Coronary artery (tissue), 2 donors: ENCODE measurements around the gene CYP4X1.
"Not testable (repeated sequence)": the region's sequence is repeated elsewhere in the genome, so short reads cannot be mapped to it uniquely, and the experiment has no call there.

Source experiments
- DNase-seq: peaks from one replicate; pipeline ENCODE4 v3.0.0-alpha.2; 2017; ENCODE audit warnings: low spot score
- H3K27ac ChIP-seq, 2 donors: fragments of 200-600 bp; sonication (generic); one replicate each; pipeline ENCODE4 v1.5.1; 2016 to 2019
- H3K4me3 ChIP-seq: fragments of 200-600 bp; sonication (generic); 2 replicates; pipeline ENCODE4 v1.5.1; 2016; ENCODE audit warnings: mild to moderate bottlenecking, moderate library complexity
- TF ChIP-seq, protein P1 (sequence below): fragments of 200-600 bp; sonication (generic); IDR thresholded peaks from one replicate; pipeline ENCODE4 v1.5.1; 2019; ENCODE audit warnings: antibody characterized with exemption

CYP4X1 gene

DNA sequence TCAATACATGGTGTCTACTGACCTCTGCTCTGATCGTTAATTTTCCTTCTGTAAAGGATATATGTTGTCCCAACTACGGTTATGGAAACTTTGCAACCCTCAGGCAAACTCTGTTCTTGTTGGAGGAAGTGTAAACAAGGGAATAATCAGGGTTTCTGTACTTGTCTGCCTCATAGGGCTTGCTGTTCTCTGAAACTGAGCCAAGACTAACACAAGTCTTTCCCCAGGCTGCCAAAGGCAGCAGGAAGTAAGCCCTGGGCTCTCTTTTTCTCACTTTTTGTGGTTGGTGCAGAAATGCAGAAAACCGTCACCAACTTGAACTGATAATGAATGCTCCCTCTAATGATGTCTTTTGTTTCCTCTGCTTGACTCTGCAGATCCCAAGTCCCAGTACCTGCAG lies 7.6 kb downstream of the CYP4X1 start:
- TF ChIP-seq, protein P1, sequence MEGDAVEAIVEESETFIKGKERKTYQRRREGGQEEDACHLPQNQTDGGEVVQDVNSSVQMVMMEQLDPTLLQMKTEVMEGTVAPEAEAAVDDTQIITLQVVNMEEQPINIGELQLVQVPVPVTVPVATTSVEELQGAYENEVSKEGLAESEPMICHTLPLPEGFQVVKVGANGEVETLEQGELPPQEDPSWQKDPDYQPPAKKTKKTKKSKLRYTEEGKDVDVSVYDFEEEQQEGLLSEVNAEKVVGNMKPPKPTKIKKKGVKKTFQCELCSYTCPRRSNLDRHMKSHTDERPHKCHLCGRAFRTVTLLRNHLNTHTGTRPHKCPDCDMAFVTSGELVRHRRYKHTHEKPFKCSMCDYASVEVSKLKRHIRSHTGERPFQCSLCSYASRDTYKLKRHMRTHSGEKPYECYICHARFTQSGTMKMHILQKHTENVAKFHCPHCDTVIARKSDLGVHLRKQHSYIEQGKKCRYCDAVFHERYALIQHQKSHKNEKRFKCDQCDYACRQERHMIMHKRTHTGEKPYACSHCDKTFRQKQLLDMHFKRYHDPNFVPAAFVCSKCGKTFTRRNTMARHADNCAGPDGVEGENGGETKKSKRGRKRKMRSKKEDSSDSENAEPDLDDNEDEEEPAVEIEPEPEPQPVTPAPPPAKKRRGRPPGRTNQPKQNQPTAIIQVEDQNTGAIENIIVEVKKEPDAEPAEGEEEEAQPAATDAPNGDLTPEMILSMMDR = no peak
- Histone ChIP-seq H3K27ac (peak overlapping the region; percentile 67 to 84), H3K4me3 (peak overlapping the region; percentile 32)
- no peak for DNase-seq

DNA sequence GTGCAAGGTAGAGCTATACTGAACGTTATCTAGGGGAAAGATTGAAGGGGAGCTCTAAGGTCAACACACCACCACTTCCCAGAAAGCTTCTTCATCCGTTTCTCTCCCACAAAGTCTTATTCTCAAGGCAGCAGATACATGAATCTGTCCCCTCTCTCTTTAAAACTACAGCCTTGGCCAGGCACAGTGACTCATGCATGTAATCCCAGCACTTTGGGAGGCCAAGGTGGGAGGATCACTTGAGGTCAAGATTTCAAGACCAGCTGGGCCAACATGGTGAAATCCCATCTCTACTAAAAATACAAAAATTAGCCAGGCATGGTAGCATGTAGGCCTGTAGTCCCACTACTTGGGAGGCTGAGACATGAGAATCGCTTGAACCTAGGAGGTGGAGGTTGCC lies 8.1 kb downstream of the CYP4X1 start:
- Histone ChIP-seq H3K27ac (peak overlapping the region; percentile 32 to 84), H3K4me3 (no peak overlapping the region)
- DNase-seq = no peak
- TF ChIP-seq, protein P1 = no peak

DNA sequence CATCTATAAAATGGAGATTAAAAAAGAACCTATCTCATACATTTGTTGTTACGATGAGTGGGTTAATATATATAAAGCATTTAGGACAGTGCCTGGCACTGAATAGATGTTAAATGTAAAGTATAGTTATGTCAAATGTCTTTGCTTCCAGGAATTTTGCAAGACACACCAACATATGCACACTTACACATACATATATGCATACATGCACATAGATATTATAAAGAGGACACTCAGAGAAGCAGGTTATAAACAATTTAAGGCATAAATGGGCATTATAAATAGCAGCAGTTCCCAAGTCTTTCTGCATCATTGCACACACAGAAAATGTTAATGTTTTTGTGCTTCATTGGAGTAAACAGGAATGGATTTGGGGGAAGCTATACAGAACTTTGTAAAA lies 13.3 kb downstream of the CYP4X1 start:
- TF ChIP-seq, protein P1 = no peak
- DNase-seq = no peak

DNA sequence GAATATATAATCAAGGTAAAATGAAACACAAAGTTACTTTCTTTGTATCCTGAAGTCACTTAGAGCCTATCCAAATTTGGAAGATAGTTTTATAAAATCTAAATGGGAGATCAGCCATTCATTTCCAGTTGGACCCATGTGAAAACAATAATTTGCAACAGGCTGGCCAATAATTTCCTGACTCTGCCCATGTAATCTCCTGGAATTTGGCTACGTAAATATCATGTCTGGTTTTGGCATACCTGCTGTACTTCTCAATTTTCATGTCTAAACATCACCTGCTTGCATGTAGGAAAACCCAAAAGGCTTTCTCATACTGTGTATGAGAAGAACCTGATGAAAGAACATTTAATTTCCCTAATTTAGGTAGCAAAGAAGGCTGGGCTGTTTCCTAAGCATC lies 35.9 kb downstream of the CYP4X1 start:
- H3K27ac ChIP-seq = no peak overlapping the region
- TF ChIP-seq, protein P1 = no peak
- H3K4me3 ChIP-seq = no peak overlapping the region
- no peak for DNase-seq

More for the DNA sequence above, 13.3 kb downstream of the CYP4X1 start:
- Histone ChIP-seq H3K4me3 (no peak overlapping the region), H3K27ac (no peak overlapping the region)

DNA sequence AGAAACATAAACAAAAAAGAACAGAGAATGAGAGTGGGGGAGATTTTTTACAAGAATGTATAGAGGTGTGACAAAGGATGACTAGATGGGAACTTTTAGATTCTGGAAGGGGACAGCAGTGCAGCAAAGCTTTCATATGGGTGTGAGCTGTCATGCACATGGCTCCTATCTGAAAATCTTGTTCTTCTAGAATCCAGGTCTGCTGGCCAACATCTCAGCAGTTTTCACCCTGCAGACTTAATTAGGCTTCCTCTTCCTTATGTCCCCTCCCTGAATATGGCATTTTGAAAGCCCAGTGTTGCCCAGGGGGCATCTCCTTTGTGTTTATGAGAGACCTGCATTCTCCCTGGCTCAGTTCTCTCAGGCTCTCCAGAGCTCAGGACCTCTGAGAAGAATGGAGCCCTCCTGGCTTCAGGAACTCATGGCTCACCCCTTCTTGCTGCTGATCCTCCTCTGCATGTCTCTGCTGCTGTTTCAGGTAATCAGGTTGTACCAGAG lies 43.7 kb downstream of the CYP4X1 start, which contains the start of gene CYP4Z1:
TSS of gene CYP4Z1 (plus strand) at position 135 of the 498 bp plus-strand sequence. CDS start at position 395, 260 bp downstream.
- no peak for DNase-seq
- Histone ChIP-seq H3K4me3 (no peak within 1 kb of the TSS), H3K27ac (no peak within 1 kb of the TSS)
- TF ChIP-seq, protein P1 = no peak

DNA sequence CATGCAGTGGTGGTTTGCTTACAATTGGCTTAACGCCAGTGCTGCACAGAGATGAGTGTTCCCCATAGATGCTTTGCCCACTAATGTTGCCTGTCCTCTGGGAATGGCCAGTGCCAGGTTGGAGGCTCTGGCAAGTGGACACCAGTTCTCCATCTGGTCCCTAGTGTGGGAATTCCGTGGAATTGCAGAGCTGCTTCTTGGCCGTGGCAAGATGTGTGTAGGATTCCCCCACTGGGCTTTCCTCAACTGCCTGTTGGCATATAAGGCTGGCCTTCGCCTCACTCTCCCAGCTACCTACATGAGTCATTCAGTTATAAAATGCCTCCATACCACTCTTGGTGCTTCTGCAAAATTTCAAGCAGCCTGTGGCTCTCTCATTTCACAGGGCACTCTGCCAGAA lies 45.6 kb downstream of the CYP4X1 start:
- not testable (repeated sequence) for DNase-seq

DNA sequence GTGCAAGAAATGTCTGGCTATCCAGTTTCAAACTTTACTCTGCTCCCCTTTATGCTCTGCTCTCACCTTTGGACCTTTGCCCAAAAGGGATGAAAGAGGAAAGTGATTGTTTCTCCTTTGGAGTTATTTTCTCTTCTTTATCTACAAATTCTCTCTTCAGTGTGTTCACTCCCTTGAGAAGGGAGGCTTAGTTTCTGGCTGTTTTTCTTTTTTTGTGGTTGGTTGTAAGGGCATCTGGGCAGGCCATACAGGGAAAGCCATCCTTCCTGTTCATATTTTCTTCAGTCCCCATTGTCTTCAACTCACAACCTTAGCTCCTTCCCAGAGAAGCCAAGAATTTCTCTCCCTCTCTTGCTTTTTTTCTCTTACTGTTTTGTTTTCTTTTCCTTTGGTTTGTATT lies 46.0 kb downstream of the CYP4X1 start:
- not testable (repeated sequence) for H3K27ac ChIP-seq, DNase-seq, H3K4me3 ChIP-seq

More for the DNA sequence above, 45.6 kb downstream of the CYP4X1 start:
- H3K27ac ChIP-seq, H3K4me3 ChIP-seq: not testable (repeated sequence)

DNA sequence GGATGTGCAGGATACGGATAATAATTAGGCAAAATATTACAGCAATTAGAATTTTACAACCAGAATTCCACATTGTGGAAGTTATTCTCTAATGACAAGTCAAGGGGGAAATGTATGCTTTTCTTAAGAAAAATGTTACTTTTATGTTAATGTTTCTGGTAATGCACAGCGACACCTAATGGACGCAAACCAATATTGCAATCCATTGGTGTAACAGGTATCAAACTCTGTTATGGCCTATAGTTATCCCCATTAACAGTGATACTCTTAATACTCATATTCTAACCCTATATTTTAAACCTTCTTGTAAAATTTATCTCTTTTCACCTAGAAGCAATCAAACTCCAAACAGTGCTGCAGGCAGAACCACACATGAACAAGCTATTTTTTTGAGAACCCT lies 65.9 kb downstream of the CYP4X1 start:
- not testable (repeated sequence) for H3K4me3 ChIP-seq, DNase-seq, H3K27ac ChIP-seq

DNA sequence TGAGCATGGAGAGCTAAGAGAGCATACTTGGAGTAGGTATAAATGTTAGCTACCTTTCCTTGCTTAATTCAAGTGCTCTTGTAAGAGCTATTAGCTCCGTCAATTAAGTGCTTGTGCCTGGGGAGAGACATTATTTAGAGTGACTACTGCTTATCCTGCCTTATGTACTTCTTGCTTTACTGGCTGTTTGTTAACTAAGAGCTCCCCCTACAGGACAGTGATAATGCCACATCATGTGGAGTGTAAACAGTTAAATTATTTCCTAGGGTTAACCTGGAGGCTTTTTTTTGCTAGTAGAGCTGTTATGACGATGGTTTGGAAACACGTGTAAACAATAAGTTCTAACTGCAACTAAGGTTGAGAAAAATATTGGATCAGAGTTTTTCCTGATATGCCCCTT lies 68.0 kb downstream of the CYP4X1 start:
- H3K4me3 ChIP-seq, DNase-seq, H3K27ac ChIP-seq: not testable (repeated sequence)
